Hepatic stellate cell (primary cell): ENCODE measurements around the gene TBC1D1.

Source experiments
- DNase-seq: peaks from one replicate; pipeline ENCODE4 v3.0.0; 2011; ENCODE audit warnings: low spot score

Gene TBC1D1, protein sequence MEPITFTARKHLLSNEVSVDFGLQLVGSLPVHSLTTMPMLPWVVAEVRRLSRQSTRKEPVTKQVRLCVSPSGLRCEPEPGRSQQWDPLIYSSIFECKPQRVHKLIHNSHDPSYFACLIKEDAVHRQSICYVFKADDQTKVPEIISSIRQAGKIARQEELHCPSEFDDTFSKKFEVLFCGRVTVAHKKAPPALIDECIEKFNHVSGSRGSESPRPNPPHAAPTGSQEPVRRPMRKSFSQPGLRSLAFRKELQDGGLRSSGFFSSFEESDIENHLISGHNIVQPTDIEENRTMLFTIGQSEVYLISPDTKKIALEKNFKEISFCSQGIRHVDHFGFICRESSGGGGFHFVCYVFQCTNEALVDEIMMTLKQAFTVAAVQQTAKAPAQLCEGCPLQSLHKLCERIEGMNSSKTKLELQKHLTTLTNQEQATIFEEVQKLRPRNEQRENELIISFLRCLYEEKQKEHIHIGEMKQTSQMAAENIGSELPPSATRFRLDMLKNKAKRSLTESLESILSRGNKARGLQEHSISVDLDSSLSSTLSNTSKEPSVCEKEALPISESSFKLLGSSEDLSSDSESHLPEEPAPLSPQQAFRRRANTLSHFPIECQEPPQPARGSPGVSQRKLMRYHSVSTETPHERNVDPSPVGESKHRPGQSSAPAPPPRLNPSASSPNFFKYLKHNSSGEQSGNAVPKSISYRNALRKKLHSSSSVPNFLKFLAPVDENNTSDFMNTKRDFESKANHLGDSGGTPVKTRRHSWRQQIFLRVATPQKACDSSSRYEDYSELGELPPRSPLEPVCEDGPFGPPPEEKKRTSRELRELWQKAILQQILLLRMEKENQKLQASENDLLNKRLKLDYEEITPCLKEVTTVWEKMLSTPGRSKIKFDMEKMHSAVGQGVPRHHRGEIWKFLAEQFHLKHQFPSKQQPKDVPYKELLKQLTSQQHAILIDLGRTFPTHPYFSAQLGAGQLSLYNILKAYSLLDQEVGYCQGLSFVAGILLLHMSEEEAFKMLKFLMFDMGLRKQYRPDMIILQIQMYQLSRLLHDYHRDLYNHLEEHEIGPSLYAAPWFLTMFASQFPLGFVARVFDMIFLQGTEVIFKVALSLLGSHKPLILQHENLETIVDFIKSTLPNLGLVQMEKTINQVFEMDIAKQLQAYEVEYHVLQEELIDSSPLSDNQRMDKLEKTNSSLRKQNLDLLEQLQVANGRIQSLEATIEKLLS (N-terminal part only)

GRCh38 chr4:37890801-37891259 is at the start of gene TBC1D1:
Gene TBC1D1, plus strand, starts transcription at chr4:37891084. Its CDS starts 11,012 bp downstream, at chr4:37902096.
- DNase-seq = no peak

DNA sequence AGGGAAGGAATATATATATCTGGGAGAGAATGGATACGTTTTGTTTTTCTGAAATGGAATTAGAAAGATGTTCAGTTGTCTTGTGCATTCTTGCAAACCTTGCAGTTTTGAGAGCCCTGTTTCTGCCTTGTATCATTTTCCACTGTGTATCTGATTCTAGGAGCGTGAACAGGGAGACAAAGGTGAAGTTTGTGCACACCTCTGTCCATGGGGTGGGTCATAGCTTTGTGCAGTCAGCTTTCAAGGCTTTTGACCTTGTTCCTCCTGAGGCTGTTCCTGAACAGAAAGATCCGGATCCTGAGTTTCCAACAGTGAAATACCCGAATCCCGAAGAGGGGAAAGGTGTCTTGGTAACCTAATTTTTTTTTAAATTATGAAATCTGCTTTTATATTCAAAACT is 46.7 kb upstream of the TBC1D1 start:
- no peak for DNase-seq

- no peak for DNase-seq
Measured at GRCh38 chr4:37845201-37845600, 45.7 kb upstream of the TBC1D1 start.

DNA sequence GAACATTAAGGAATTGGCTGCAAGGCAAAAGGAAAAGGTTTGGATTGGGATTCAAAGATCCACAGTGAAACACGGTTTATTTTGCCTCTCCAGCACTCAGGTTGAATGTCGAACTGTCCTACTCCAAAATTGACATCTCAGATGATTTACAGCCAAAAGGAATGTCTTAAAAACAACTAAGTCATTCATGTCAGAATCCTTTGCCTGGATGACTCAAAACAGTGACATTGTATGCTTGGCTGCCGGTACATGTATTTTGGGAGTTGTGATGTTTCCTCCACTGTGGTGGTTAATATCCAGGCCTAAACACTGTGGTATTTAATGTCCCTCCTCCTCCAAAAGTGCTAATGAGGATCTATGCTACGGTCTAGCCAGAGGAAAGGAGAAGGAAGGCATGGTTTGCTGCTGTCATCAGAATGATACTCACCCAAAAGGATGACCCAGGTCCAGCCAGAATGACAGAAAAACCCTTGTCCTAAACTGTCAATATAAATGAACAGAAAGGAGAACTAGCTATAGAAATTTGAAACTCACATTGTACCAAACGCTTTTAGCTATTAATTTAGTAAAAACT is 43.5 kb upstream of the TBC1D1 start:
- DNase-seq = peak; percentile 15

DNA sequence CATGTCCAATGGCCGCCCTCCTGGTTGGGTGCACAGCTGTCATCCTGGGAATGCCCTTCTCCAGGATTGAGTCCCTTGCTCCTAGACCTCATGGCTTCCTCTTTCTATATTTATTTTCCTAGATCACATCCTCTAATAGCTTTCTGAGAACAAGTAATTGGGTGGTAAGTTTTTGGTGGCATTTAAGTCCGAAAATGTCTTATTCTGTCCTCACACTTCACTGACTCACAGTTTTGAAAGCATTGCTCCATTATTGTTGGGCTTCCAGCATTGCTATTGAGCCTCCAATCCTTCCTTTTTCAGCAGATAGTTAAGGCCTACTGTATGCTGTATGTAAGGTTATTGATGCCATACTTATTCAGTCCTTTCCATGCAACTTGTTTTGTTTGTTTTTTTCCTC is 38.5 kb upstream of the TBC1D1 start:
- DNase-seq = no peak

GRCh38 chr4:37858112-37858511 is 32.8 kb upstream of the TBC1D1 start:
- no peak for DNase-seq

DNA sequence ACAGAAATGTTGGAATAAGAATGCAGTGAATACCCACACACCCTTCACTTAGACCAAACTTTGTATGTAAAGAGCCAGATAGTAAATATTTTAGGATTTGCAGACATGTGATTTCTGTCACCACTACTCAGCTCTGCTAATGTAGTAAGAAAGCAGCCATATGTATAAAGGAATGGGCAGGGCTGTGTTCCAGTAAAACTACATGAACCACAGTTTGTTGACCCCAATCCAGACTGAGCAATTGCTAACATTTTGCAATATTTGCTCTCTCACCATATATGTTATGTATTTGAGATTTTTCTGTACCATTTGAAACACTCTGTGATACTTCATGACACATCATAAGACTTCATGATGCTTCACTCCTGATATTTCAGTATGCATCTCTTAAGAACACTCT is 32.0 kb upstream of the TBC1D1 start:
- DNase-seq = no peak

- DNase-seq = no peak
Measured at GRCh38 chr4:37860266-37860665, 30.6 kb upstream of the TBC1D1 start.

DNA sequence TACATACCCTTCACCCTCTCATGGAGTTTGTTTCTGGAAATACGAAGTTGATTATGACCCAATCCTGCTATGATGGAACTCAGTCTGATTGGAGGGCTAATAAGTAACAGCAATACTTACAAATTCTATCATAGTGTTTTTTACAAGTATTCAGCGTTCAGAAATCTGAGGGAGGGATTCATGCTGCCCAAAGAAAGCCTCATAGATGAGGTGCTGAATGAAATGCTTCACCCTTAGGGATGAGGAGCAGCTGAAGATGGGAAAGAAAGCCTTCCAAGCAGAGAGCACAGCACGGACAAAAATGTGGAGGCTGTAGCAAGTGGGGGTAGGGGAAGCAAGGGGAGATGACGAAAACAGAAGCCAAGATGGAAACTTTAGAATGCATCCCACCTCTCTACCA is 27.9 kb upstream of the TBC1D1 start:
- no peak for DNase-seq

- no peak for DNase-seq
Measured at GRCh38 chr4:37864786-37865185, 26.1 kb upstream of the TBC1D1 start.

DNA sequence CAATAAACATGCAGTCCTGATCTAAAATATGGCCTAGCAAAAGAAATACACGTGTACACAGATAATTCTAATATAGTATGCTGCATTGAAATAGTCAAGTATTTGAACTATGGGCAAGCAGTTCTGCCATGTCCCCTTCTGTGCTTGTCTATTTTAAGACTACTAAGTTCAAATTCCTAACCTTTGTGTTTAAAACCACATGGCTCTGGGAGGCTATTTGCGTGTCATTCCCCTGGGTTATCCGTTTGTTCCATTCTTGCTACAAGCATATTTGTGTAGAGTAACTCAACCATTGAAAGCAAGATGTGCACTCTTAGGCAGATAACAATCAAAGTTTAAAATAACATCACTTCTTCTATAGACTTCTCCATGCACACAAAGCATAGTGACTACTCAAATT is 25.4 kb upstream of the TBC1D1 start:
- DNase-seq = peak; percentile 71

- DNase-seq = no peak
Measured at GRCh38 chr4:37867102-37867501, 23.8 kb upstream of the TBC1D1 start.

DNA sequence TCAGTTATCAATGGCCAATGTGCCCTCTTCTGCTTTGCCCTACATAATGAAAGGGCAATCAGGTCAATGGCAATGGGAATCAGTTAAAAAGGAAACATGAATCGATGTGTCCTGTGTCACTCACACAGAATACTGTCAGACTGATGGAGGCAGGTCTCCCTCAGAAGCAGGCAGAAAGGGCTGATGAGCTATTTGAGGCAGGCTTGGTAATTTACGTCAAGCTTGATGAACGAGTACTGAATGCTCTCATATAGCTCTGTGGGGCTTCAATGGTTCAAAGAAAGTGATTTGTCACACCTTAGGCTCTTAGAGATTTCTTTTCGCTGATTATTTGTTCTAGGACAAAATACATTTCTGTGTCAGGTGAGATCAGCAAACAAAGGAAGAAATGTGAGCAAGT is 22.6 kb upstream of the TBC1D1 start:
- no peak for DNase-seq

DNA sequence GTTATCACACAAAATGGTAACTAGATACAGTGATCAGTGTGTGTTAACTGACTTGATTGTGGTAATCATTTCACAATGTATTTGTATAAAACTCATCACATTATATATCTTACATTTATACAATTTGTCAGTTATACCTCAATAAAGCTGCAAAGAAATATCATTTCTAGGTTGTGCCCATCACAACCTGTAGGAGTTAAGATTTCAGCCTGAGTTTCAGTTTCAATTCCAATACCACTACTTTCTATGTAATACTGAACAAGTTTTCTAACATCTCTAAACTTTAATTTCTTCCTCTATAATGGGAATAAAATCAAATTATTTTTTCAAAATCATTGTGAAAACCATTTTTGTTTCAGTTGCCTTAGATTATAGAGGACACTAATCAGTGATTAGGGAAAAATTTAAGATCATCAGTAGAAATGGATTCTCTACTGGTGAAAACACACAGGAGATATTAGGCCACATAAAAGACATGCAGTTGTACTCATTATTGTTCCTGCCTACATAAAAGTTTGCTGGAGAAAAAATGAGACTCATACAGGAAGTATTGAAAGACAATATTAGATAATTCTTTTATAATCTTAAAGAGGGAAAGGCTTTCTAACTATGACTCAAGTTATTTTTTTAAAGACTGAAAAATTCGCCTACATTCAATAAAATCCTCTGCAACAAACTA is 18.4 kb upstream of the TBC1D1 start:
- DNase-seq = no peak

GRCh38 chr4:37873386-37873785 is 17.5 kb upstream of the TBC1D1 start:
- DNase-seq = no peak

- DNase-seq = no peak
Measured at GRCh38 chr4:37876156-37876555, 14.7 kb upstream of the TBC1D1 start.

DNA sequence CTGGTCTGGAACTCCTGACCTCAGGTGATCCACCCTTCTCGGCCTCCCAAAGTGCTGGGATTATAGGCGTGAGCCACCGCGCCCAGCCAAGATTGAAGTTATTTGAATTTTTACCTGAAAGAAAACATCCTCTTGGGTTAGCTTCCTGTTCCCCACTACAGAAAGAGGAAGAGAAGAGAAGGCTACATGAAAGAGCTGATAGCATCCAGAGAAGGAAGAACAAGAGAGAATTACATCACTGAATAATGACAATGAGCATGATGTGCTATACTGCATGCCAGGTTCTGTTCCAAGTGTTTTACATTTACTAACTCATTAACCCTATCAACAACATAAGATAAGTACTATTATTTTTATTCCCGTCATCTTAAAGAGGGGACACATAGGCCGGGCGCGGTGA is 11.5 kb upstream of the TBC1D1 start:
- DNase-seq = no peak

GRCh38 chr4:37881811-37882210 is 9.1 kb upstream of the TBC1D1 start:
- DNase-seq = no peak

- no peak for DNase-seq
Measured at GRCh38 chr4:37882665-37883296, 8.1 kb upstream of the TBC1D1 start.

- no peak for DNase-seq
Measured at GRCh38 chr4:37884855-37885487, 5.9 kb upstream of the TBC1D1 start.
